Trophoblast cell (in vitro differentiated cells and primary cell): Measurements from ENCODE around the gene PIP5K1C.

Experiments
- DNase-seq, 2 donors: peaks; one replicate each; pipeline ENCODE4 v3.0.0-alpha.2; 2016
- H2AFZ ChIP-seq: 2 replicates; pipeline ENCODE4 v1.6.1; 2013; ENCODE audit warnings: low read length, moderate library complexity, mild to moderate bottlenecking; ENCODE audit not compliant: insufficient read depth, poor library complexity
- H2AK5ac ChIP-seq: 2 replicates; pipeline ENCODE4 v1.6.1; 2013; ENCODE audit warnings: mild to moderate bottlenecking, low read length
- H2BK120ac ChIP-seq: 2 replicates; pipeline ENCODE4 v1.6.1; 2013; ENCODE audit warnings: low read length, mild to moderate bottlenecking, moderate library complexity; ENCODE audit not compliant: insufficient read depth, poor library complexity
- H2BK12ac ChIP-seq: 2 replicates; pipeline ENCODE4 v1.6.1; 2013; ENCODE audit warnings: mild to moderate bottlenecking, low read length, moderate library complexity
- H2BK5ac ChIP-seq: 2 replicates; pipeline ENCODE4 v1.6.1; 2013; ENCODE audit warnings: low read length, low read depth, moderate library complexity, mild to moderate bottlenecking; ENCODE audit not compliant: poor library complexity
- H3K14ac ChIP-seq: 2 replicates; pipeline ENCODE4 v1.6.1; 2013; ENCODE audit warnings: mild to moderate bottlenecking, low read length
- H3K18ac ChIP-seq: 2 replicates; pipeline ENCODE4 v1.6.1; 2013; ENCODE audit warnings: mild to moderate bottlenecking, low read length
- H3K23ac ChIP-seq: 2 replicates; pipeline ENCODE4 v1.6.1; 2013; ENCODE audit warnings: low read length
- H3K27ac ChIP-seq: 2 replicates; pipeline ENCODE4 v1.5.1; 2013; ENCODE audit warnings: low read depth, mild to moderate bottlenecking, inconsistent platforms, low read length, moderate library complexity
- H3K27me3 ChIP-seq: 2 replicates; pipeline ENCODE4 v1.6.1; 2013; ENCODE audit warnings: inconsistent platforms, mild to moderate bottlenecking, low read length, moderate library complexity; ENCODE audit not compliant: insufficient read depth
- H3K36me3 ChIP-seq, 2 experiments: 1 replicate in 1 of 2; 2 replicates in 1 of 2; pipeline ENCODE4 v1.6.1; 2013; ENCODE audit warnings: low read length in 2 of 2, mild to moderate bottlenecking in 2 of 2, moderate library complexity in 1 of 2; ENCODE audit not compliant: insufficient read depth in 2 of 2, control insufficient read depth in 1 of 2
- H3K4ac ChIP-seq: 2 replicates; pipeline ENCODE4 v1.6.1; 2013; ENCODE audit warnings: low read depth, mild to moderate bottlenecking, low read length, moderate library complexity
- H3K4me1 ChIP-seq, 2 experiments: 1 replicate in 1 of 2; 2 replicates in 1 of 2; pipeline ENCODE4 v1.6.1; 2013; ENCODE audit warnings: low read length in 2 of 2, mild to moderate bottlenecking in 2 of 2, moderate library complexity in 1 of 2; ENCODE audit not compliant: insufficient read depth in 2 of 2, control insufficient read depth in 1 of 2
- H3K4me2 ChIP-seq: 2 replicates; pipeline ENCODE4 v1.6.1; 2013; ENCODE audit warnings: inconsistent platforms, mild to moderate bottlenecking, low read length, moderate library complexity
- H3K4me3 ChIP-seq: 2 replicates; pipeline ENCODE4 v1.5.1; 2013; ENCODE audit warnings: mild to moderate bottlenecking, low read depth, low read length, inconsistent platforms
- H3K79me1 ChIP-seq: one replicate; pipeline ENCODE4 v1.6.1; 2013; ENCODE audit warnings: low read length
- H3K79me2 ChIP-seq: 2 replicates; pipeline ENCODE4 v1.6.1; 2013; ENCODE audit warnings: low read length, mild to moderate bottlenecking; ENCODE audit not compliant: control insufficient read depth, insufficient read depth, poor library complexity
- H3K9ac ChIP-seq: 2 replicates; pipeline ENCODE4 v1.6.1; 2013; ENCODE audit warnings: mild to moderate bottlenecking, low read length
- H3K9me3 ChIP-seq: 2 replicates; pipeline ENCODE4 v1.6.1; 2013; ENCODE audit warnings: low read depth, mild to moderate bottlenecking, control low read depth, inconsistent platforms, low read length; ENCODE audit not compliant: insufficient read depth
- H4K12ac ChIP-seq: 2 replicates; pipeline ENCODE4 v1.6.1; 2013; ENCODE audit warnings: low read depth, mild to moderate bottlenecking, low read length, moderate library complexity
- H4K8ac ChIP-seq: 2 replicates; pipeline ENCODE4 v1.6.1; 2013; ENCODE audit warnings: low read depth, mild to moderate bottlenecking, low read length, moderate library complexity
- H4K91ac ChIP-seq: one replicate; pipeline ENCODE4 v1.6.1; 2013; ENCODE audit warnings: low read depth, mild to moderate bottlenecking, low read length, moderate library complexity
- WGBS: extraction: QIAGEN DNeasy Blood & Tissue Kit; methylation state at CpG from one replicate; pipeline ENCODE4 v1.1.7; 2013; ENCODE audit warnings: missing lambda C conversion rate; ENCODE audit not compliant: insufficient read length, insufficient coverage; ENCODE audit errors: extremely low coverage; 5-methylcytosine and 5-hydroxymethylcytosine counted together

The PIP5K1C gene

DNA sequence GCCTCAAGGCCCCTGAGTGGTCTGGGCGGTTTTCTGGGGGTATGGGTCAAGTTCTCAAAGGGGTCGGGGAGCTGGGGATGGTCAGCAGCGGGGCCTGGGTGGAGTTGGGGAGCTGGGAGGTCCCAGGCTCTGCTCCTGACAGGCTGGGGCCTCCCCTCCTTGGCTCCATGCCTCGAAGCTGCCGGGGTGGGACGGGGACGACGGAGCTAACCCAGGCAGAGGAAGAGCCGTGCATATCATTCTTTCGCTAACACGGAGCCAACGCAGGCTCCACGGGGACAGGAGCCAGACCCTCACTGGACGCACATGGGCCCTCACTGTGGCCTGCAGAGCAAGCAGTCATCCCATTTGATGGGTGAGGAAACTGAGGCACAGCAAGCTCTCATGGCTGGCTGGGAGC, 47.8 kb downstream of the PIP5K1C start:
- Histone ChIP-seq H4K91ac (no peak overlapping the region), H3K4me2 (no peak overlapping the region), H2AK5ac (no peak overlapping the region), H3K27me3 (no peaks in the 10 kb centered on the region), H3K4me3 (no peak overlapping the region), H3K18ac (no peak overlapping the region), H3K9ac (no peak overlapping the region), H3K4ac (no peak overlapping the region), H4K8ac (no peak overlapping the region), H4K12ac (no peak overlapping the region), H2BK12ac (no peak overlapping the region), H3K27ac (no peak overlapping the region), H3K23ac (no peak overlapping the region), H3K14ac (no peak overlapping the region), H3K4me1 (no peaks in the 10 kb centered on the region), H3K79me1 (no peaks in the 10 kb centered on the region), H3K79me2 (no peaks in the 10 kb centered on the region), H2AFZ (no peak overlapping the region), H2BK120ac (no peak overlapping the region), H2BK5ac (no peak overlapping the region), H3K36me3 (peaks cover 65 to 70% of the 10 kb centered on the region in 2 experiments), H3K9me3 (peaks cover 3% of the 10 kb centered on the region)
- no peak for DNase-seq
- WGBS: no CpG with 5 or more reads among the region's 14 CpGs

GRCh38 chr19:3651684-3652083, 48.6 kb downstream of the PIP5K1C start:
- H3K4me1 ChIP-seq: no peaks in the 10 kb centered on the region
- no peak overlapping the region for H3K27ac ChIP-seq
- H3K79me2 ChIP-seq: no peaks in the 10 kb centered on the region
- H3K23ac ChIP-seq: no peak overlapping the region
- no peak overlapping the region for H2AFZ ChIP-seq
- no peak overlapping the region for H3K4me2 ChIP-seq
- H3K9ac ChIP-seq: no peak overlapping the region
- H3K14ac ChIP-seq: no peak overlapping the region
- H3K4me3 ChIP-seq: no peak overlapping the region
- no peaks in the 10 kb centered on the region for H3K9me3 ChIP-seq
- H2BK12ac ChIP-seq: no peak overlapping the region
- no peak overlapping the region for H2AK5ac ChIP-seq
- no peaks in the 10 kb centered on the region for H3K79me1 ChIP-seq
- no peak overlapping the region for H2BK120ac ChIP-seq
- no CpG with 5 or more reads among the region's 33 CpGs for WGBS
- no peak overlapping the region for H3K18ac ChIP-seq
- no peaks in the 10 kb centered on the region for H3K27me3 ChIP-seq
- no peak overlapping the region for H4K8ac ChIP-seq
- no peak for DNase-seq
- no peak overlapping the region for H4K91ac ChIP-seq
- no peak overlapping the region for H3K4ac ChIP-seq
- H2BK5ac ChIP-seq: no peak overlapping the region
- no peak overlapping the region for H4K12ac ChIP-seq
- H3K36me3 ChIP-seq: peaks cover 64 to 69% of the 10 kb centered on the region in 2 experiments

DNA sequence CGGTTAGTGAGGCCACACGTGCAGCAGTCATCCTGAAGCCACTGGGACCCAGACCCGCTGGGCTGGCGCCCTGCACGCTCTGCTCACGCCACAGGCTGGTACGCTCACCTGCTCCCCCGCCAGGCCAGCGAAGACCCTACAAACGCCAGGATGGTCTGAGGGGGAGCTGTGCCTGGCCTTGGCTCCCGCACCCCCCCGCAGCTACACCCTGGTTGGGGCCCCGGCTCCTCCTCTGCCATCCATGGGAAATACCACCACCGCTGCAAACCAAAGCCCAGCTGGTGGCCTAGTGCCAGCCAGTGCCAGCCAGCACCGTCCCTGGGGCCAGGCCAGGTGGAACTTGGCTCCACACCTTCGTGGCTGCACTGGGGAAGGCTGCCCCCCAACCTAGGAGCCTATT, 50.4 kb downstream of the PIP5K1C start:
- H2BK12ac ChIP-seq: no peak overlapping the region
- H3K4me3 ChIP-seq: no peak overlapping the region
- WGBS: no CpG with 5 or more reads among the region's 16 CpGs
- H3K79me1 ChIP-seq: no peaks in the 10 kb centered on the region
- H4K91ac ChIP-seq: no peak overlapping the region
- H4K12ac ChIP-seq: no peak overlapping the region
- no peak overlapping the region for H3K23ac ChIP-seq
- no peak overlapping the region for H3K18ac ChIP-seq
- H3K14ac ChIP-seq: no peak overlapping the region
- H3K4ac ChIP-seq: no peak overlapping the region
- H2BK5ac ChIP-seq: no peak overlapping the region
- H2AFZ ChIP-seq: no peak overlapping the region
- H3K4me1 ChIP-seq: no peaks in the 10 kb centered on the region
- H2AK5ac ChIP-seq: no peak overlapping the region
- H4K8ac ChIP-seq: no peak overlapping the region
- DNase-seq: no peak
- peaks cover 67 to 72% of the 10 kb centered on the region in 2 experiments for H3K36me3 ChIP-seq
- no peak overlapping the region for H3K4me2 ChIP-seq
- no peaks in the 10 kb centered on the region for H3K79me2 ChIP-seq
- H3K9me3 ChIP-seq: no peaks in the 10 kb centered on the region
- H3K27me3 ChIP-seq: no peaks in the 10 kb centered on the region
- no peak overlapping the region for H3K27ac ChIP-seq
- no peak overlapping the region for H3K9ac ChIP-seq
- H2BK120ac ChIP-seq: no peak overlapping the region

- H3K36me3 ChIP-seq: peaks cover 70 to 78% of the 10 kb centered on the region in 2 experiments
- no peak overlapping the region for H3K18ac ChIP-seq
- H4K12ac ChIP-seq: no peak overlapping the region
- DNase-seq: no peak
- H4K91ac ChIP-seq: no peak overlapping the region
- no peak overlapping the region for H2BK120ac ChIP-seq
- H3K14ac ChIP-seq: no peak overlapping the region
- no peak overlapping the region for H3K4me3 ChIP-seq
- no peak overlapping the region for H2BK5ac ChIP-seq
- peaks cover 2% of the 10 kb centered on the region for H3K9me3 ChIP-seq
- no peaks in the 10 kb centered on the region for H3K79me2 ChIP-seq
- no peaks in the 10 kb centered on the region for H3K4me1 ChIP-seq
- H2BK12ac ChIP-seq: no peak overlapping the region
- no peak overlapping the region for H3K4ac ChIP-seq
- no peak overlapping the region for H2AK5ac ChIP-seq
- no peak overlapping the region for H3K27ac ChIP-seq
- no peak overlapping the region for H3K9ac ChIP-seq
- WGBS: no CpG with 5 or more reads among the region's 33 CpGs
- no peak overlapping the region for H3K4me2 ChIP-seq
- H4K8ac ChIP-seq: no peak overlapping the region
- H2AFZ ChIP-seq: no peak overlapping the region
- H3K79me1 ChIP-seq: no peaks in the 10 kb centered on the region
- no peak overlapping the region for H3K23ac ChIP-seq
- no peaks in the 10 kb centered on the region for H3K27me3 ChIP-seq
Observed at GRCh38 chr19:3648037-3648905, 52.0 kb downstream of the PIP5K1C start.
